ENCODE data around the gene RGP1. TPM values are rescaled to one million over a fixed set of nuclear protein-coding genes. Genes with fewer than 3 reads are reported as not detected.

Gene RGP1, protein sequence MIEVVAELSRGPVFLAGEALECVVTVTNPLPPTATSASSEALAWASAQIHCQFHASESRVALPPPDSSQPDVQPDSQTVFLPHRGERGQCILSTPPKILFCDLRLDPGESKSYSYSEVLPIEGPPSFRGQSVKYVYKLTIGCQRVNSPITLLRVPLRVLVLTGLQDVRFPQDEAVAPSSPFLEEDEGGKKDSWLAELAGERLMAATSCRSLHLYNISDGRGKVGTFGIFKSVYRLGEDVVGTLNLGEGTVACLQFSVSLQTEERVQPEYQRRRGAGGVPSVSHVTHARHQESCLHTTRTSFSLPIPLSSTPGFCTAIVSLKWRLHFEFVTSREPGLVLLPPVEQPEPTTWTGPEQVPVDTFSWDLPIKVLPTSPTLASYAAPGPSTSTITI
- total RNA-seq = 14.5 TPM

DNA sequence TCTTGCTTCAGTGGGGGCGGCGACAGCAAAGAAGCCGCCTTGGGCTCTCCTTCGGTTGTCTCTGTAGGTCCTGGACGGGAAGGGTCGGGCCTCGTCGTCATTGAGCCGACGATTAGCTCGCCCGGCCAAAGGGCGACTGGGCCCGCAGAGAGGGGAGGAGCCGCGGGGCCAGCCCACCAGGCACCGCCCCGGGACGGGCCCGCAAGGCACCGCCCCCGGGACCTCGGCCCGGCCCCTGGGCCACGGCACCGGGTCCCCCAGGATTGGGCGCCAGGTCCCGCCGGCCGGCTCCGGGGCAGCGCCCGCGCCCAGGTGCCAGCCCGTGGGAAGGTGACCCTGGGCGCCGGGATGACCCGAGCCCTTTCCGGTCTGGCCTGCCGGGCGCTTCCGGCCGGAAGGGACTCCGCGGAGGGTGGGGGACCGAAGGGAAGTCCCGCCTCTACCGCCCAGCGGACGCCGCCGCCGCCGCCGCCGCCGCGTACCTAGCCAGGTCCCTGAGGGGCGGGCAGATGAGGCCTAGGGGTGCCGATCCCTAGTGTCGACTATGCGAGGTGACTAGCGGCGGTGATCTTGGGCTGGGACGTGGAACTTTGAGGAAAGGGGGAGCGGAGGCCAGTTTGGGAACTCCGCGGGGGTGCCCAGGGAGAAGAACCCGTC, at the start of gene RGP1, which contains the start of gene GBA2:
TSS of gene RGP1 (plus strand) at position 430 of the 657 bp plus-strand sequence. CDS start 469 bp downstream, outside the sequence.
TSS of gene GBA2 (minus strand) at position 371 of the 657 bp plus-strand sequence. CDS start 524 bp downstream, outside the sequence.
- DNase-seq (ENCODE audit: low spot score) = peak; percentile 92
- peak; percentile 90 for ATAC-seq

DNA sequence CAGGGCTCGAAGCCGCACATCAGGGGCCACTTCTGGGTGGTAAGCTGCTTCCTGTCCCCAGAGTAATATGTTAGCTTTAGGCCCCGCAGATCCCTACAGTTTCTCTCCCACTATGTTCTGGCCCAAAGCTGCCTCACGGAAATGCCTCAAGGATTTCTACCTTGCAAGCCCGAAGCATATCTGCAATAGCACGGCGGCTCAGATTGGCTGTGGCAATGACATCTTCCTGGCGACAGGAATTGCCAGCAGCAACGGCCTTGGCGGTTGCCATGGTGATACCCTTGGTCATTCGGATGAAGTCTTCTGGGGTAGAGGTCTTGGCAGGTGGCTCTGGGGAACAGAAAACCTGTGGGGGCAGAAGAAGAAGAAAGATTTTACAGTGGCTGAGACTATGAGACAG, 49.1 kb upstream of the RGP1 start:
- no peak for ATAC-seq
- no peak for DNase-seq (ENCODE audit: low spot score)

DNA sequence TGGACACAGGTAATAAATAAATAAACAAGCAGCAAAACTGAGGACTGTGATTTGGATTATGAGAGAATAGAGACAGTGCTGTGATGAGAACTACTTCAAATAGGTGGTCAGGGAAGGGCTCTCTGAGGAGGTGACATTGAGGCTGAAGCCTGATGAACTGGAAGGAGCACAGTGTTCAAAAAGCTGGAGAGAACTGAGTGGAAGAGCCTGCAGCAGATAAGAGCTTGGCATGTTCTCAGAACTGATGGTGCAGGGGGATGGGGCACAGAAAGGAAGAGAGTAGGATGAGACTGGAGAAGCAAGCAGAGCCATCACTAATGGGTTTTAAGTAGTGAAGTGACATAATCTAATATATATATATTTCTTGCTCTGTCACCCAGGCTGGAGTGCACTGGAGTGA, 48.1 kb upstream of the RGP1 start:
- ATAC-seq (no peak), DNase-seq (ENCODE audit: low spot score) (no peak)

DNA sequence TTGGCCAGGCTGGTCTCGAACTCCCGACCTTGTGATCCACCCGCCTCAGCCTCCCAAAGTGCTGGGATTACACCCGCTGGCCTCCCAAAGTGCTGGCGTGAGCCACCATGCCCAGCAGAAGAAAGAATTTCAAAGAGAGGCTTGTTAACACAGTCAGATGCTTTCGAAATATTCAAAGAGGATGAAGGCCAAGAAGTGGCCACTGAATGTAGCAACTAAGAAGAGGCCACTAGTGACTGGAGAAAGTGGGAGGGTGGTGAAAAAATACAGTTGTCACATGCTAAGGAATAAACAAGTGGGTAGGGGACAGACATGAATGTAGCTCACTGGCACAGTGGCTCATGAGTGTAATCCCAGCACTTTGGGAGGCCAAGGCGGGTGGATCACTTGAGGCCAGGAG, 46.4 kb upstream of the RGP1 start:
- ATAC-seq (no peak), DNase-seq (ENCODE audit: low spot score) (no peak)

DNA sequence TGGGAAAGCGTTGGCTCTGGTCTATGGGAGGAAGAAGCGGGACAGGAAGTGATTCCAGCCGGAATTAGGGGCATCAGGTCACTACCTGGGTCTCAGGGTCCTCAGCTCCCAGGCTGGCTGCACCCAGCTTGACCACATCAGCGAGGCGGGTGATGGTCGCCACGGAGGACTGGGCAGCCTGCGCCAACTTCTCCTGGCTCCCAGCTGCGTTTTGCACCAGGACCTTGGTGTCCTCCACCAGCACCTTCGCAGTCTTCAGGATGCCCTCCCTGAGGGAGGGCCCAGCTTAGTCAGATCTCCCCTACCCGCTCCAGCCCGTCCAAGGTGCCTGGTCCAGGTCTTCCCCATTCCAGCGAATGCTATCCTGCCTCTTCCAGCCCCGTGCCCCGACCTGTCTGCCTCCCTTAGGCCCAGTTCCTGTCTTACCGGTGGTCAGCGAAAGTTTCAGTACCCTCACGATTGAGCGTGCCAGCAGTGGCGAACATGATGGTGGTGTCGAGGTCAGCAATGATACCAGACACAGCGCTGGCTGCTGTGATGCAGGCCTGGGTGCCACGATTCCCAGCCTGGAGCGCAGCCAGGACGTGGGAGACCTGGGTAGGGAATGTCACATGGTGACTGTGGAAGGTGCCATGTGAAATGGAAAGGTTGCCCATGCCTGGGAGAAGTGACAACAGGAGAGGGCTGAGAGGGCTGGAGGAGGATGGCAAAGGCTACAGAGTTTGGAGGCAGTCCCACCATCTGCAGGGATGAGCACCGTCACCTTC, 45.0 kb upstream of the RGP1 start:
- ATAC-seq = no peak
- no peak for DNase-seq (ENCODE audit: low spot score)

DNA sequence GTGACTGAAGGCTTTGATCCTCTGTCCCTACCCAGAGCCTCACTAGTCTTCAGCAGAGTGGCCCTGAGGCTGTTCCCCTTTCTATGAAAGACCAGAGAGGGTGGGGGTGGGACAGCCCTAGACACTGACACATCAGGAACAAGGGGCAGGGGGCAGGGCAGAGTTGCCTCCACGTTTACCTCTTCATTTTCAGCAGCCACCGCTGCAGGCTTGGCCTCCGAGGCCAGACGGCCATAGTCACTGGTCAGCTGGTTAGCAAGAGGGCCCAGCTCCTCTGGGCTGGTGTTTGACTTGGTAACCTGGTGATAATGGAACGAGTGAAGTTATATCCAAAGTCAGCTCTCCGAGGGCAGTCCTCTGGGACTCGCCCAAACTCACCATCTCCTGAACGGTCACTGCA, 43.7 kb upstream of the RGP1 start:
- ATAC-seq = no peak
- no peak for DNase-seq (ENCODE audit: low spot score)

DNA sequence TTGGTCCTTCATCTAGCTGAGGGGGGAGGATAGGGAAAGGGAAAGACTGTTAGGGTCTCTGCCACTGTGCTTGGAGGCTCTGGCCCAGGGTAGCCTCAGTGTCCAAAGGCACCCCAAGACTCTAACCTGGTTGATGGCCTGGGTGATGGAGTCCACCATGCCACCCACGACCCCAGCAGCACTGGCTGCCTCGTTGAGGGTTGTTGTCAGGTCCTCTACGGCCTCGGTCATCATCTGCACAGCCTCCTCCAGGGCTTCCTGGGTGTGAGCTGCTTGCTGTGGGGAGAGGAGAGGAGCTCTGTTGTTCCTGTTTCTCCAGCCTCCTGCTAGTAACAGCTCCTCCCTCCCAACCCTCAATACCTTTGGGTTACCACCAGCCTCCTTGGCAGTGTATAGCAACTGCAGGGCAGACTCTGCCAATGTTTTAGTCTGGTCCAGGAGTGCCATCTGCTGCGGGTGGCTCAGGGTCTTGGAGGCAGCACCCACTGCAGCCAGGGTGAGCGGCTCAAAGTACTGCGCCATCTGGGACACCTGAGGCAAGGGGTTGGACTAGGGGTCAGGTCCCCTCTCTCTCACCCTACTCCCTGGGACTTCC, 43.2 kb upstream of the RGP1 start:
- no peak for DNase-seq (ENCODE audit: low spot score)
- no peak for ATAC-seq

DNA sequence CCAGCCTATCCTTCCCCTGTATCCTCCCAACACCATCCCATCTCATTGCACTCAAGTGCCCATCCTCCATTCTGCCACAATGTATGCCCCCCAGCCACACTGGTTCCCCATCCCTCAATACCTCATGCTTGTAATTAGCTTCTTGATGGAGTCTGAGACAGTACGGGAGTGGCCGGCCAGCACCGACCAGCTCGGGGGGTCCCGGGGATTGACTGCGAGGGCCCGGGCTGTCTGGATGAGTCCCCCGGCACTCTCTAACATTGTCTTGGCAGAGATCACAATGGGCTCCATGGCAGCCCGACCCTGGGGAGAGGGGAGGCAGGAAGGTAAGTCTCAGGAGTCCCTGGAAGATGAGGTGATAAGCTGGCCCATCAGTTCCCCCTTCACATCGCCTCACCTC, 42.1 kb upstream of the RGP1 start:
- ATAC-seq (no peak), DNase-seq (ENCODE audit: low spot score) (no peak)

DNA sequence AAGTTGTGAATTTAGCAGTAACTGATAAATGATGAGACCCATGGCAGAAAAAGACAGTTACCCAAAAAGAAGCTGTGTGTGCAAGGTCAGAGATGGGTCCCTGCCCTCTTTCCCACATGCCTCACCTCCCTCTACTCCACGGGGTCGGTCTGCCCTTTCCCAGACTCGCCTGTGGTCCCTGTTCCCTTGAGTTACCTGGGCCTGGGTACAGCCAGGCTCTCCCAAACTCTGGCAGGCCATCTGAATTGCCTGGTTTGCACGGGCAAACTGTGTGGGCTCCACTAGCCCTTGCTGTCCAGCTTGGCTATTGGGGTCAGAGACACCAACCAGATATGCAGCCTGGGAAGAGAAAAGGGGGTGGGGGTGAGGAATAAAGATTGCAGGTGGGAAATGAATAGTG, 40.9 kb upstream of the RGP1 start:
- no peak for DNase-seq (ENCODE audit: low spot score)
- no peak for ATAC-seq

DNA sequence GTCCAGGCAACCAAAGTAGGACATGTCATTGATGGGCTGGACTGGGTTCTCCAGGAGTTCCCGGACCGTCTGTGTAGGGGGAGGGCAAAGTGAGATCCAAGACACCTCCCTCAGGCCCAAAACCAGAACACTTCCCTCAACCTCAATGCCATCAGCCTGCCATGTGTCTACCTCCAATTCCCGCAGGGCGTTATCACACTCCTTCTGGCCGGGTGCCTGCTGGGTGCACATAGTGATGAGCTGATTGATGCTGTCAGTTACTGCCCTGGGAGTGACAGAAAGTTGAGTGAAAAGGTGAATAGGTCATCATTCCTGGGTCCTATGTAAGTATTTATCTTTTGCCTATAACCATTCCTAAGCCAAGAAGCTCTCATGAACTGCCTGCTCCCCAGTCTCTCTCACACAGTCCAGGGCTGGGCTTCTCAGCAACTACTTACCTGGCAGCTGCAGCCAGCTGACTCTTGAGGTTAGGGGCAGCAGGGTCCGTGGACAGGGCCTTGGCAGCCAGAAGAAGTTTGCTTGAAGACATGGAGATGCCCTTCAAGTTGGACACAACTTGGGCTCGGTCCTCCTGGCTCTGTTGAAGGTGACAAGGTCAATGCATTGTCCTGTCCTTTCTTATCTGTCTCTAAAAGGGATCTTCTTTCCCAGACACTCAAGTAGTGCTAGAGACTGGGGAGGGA, 38.1 kb upstream of the RGP1 start:
- DNase-seq (ENCODE audit: low spot score) = no peak
- ATAC-seq = no peak

DNA sequence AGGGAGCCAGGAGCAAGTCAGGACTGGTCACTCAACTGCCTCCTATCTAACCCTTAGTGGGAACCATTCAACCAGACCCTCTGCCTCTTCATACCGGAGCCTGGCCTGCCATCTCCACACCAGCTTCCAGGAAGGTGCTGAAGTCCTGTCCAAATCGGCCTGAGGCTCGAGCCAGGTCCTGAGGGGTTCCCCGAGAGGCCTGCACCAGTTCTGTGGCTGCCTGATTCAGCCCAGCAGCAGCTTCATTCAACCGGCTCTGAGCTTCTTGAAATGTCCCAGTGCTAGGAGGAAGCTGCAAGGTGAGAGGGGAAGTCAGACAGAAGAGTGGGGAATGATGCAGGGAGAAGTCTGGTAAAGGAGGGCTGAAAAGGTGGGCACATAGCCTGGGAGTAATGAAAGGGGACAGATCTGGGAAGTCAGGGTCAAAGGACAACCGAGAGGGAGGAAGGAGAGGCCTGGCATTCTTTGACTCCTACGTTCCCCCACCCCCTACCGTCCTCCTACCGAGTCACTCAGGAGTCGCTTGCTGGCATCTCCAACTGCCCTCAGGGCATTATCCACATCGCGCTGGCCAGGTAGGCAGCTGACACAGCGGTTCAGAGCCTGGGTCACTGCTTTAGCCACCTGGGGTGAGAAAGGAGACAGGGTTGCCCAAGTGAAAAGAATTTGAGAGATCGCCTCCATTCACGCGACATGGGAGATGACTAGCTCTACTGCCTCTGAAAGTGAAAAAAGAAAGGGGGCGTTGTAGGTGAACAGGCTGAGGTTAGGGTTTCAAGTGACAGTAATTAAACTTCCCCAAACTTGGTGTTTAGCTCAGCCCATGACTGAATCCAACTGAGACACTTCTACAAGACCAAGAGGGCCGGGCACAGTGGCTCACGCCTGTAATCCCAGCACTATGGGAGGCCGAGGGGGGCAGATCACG, 37.3 kb upstream of the RGP1 start:
- DNase-seq (ENCODE audit: low spot score) (no peak), ATAC-seq (no peak)

DNA sequence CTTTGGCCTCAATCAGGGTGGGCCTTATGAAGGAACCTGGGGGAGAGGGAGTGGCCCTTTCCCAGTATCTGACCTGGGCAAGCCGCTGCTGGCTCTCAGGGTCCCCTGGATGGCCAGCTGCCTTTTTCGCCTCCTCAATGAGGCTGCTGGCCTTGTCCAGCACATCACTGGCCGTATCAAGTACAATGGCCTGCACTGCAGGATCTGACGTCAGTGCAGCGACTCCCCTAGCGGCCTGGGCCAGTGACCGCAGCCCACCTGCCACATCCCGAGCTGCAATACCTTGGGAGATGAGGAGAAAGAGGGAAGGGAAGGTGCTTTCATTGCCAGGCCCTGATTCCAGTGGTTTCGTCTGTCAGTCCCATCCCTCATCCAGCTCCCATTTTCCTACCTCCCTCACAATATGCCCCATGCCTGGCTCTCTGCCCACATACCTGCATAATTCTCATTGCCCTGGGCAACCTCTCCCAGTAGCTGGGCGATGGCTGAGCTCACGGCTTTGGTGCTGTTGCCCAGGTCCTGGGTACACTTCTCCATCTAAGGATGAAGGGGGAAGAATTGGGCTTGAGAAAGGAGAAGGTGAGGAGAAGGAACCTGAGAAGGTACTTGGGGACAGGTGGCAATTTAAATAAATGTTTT, 36.2 kb upstream of the RGP1 start:
- DNase-seq (ENCODE audit: low spot score) = no peak
- no peak for ATAC-seq

DNA sequence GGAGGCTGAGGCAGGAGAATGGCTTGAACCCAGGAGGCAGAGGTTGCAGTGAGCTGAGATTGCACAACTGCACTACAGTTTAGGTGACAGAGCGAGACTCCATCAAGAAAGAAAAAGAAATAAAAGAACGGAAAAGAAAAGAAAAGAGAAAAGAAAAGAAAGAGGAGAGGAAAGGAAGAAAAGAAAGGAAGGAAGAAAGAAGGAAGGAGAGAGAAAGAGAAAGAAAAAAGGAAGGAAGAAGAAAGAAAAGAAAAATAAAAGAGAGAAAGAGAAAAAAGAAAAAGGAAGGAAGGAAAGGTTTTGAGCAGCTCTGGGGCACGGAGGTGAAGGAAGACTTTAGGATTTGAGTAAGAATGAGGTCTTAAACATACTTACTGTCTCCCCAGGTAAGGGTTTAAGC, 35.5 kb upstream of the RGP1 start:
- DNase-seq (ENCODE audit: low spot score) (no peak), ATAC-seq (no peak)

DNA sequence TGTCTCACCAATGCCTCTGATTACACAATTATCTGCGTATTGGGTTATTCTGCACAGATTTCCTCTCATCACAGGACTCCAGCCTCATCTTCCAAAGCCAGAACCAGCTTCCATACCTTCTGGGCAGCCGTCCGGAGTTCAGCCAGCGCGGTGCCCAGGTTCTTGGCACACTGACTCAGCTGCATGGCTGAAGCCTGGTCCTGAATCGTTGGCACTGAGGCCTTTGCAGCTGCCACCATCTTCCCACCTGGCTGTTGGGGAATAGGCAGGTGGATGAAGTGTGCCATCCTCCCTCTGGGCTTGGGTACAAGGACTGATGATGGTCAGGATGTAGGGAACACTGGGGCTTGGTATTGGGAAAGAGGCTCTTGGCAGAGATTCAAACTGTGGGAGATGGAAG, 35.0 kb upstream of the RGP1 start:
- peak; percentile 38 for ATAC-seq
- DNase-seq (ENCODE audit: low spot score) = no peak

DNA sequence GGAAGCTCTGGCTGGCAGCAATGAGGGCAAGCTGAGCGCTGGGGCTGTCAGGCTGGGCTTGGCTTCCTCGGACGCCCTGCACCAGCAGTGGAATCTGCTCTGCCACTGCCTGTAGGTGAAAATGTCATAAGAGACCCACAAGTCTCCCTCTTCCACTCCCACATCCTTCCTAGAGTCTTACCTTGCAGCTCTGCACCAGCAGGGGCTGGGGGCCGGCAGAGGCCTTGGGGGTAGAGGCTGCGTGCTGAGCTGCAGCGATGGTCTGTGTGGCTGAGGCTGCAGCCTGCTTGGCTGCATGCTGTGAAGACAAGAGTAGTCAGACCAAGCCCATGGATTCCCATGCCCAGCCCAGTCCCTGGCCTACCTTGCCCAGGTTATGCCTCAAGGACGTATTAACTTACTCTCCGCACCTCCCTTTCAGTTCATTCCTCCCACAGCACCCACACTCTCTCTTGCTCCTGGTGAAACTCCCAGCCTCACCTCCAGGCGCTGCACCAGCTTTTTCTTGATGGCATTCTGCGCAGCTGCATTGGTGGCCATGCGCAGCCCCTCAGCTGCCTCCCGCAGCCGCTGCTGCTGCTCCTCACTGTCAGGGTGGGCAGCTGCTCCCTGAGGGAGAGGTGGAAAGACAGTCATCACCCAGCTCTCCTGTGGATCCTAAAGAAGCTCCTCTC, 34.4 kb upstream of the RGP1 start:
- ATAC-seq (no peak), DNase-seq (ENCODE audit: low spot score) (no peak)

DNA sequence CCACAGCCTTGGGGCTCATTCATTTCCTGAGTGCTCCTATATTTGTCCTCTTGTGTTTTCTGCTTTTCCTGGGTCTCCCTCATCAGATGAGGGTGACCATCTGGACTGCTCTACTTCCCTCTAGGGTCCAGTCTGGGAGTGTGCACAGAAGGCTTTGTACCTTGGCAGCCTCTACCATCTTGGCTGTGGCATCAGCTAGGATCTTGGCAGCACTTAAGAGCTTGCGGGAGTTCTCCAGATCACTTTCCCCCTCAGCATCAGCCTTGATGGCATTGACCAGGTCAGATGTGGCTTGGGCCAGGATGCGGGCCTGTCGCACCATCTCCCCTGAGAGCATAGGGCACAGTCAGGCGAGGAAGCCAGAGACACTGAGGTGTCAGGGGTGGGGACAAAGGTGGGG, 32.9 kb upstream of the RGP1 start:
- ATAC-seq (no peak), DNase-seq (ENCODE audit: low spot score) (no peak)

DNA sequence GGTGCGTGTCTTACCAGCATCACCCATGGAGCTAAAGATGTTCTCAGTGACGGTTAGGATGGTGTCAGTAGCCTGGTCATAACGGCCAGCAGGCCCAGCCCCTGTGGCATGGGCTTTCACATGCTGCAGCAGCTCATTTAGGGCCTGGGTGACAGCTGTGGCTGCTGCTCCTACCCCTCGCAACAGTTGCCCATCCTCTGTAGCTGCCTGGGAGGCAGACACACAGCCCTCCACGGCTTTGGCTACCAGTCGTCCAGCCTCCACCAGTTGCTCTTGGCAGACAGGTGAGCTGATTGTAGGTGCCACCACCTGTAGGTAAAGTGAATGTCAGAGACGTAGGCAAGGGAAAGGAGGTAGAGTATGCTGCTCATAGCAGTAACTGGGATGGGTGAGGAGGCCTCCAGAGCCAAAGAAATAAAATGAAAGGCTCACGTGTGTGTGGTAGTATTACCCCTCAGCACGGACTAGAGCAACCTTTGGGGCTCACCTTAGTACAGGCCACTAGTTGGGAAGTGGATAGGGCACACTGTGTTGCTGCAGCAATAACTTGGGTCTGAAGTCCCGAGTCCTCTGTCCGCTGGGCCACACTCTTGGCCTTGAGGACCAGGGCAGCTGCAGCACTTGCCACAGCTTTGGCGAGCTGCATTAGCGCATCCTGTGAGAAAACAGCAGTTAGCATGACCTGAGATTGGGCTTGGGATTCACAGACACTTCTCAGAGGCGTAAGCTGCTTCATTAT, 31.8 kb upstream of the RGP1 start:
- DNase-seq (ENCODE audit: low spot score) (no peak), ATAC-seq (no peak)
